IPS-20b (cell line): ENCODE results near the gene RARS2.

Experiments used
- H3K27ac ChIP-seq: one replicate; pipeline ENCODE4 v1.5.1; 2013; ENCODE audit warnings: low read length
- H3K27me3 ChIP-seq: 2 replicates; pipeline ENCODE4 v1.6.1; 2013; ENCODE audit warnings: mild to moderate bottlenecking, low read length, inconsistent platforms; ENCODE audit not compliant: insufficient read depth
- H3K36me3 ChIP-seq: 2 replicates; pipeline ENCODE4 v1.6.1; 2013; ENCODE audit warnings: low read depth, mild to moderate bottlenecking, inconsistent platforms, low read length, moderate library complexity; ENCODE audit not compliant: insufficient read depth
- H3K4me1 ChIP-seq: 2 replicates; pipeline ENCODE4 v1.6.1; 2013; ENCODE audit warnings: mild to moderate bottlenecking, control low read depth, inconsistent platforms, low read length, moderate library complexity; ENCODE audit not compliant: insufficient read depth
- H3K4me3 ChIP-seq: 2 replicates; pipeline ENCODE4 v1.5.1; 2013; ENCODE audit warnings: mild to moderate bottlenecking, low read length, inconsistent platforms
- H3K9ac ChIP-seq: 2 replicates; pipeline ENCODE4 v1.6.1; 2013; ENCODE audit warnings: low read depth, mild to moderate bottlenecking, inconsistent platforms, low read length, moderate library complexity
- H3K9me3 ChIP-seq: 2 replicates; pipeline ENCODE4 v1.6.1; 2013; ENCODE audit warnings: mild to moderate bottlenecking, low read depth, low read length, inconsistent platforms; ENCODE audit not compliant: insufficient read depth

RARS2 gene

DNA sequence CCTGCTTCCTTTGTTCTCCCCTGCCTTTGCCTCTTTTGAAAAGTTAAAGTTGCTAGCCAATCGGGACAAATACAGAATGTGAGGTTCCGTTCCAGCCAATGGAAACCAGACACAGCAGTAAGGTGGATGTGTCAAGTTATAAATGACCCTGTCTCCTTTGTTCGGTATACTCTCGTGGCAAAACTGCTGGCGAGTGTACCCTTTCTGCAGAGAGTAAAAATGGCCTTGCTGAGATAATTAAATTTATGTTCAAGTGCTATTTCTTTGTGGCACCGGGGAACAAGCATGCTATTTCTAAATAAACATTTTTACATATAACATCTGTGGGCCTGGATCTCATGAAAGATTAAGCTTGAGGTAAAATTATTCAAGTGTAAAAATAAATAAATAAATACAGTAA is 50.2 kb downstream of the RARS2 start:
- Histone ChIP-seq H3K27ac (no peak overlapping the region), H3K36me3 (peaks cover 66% of the 10 kb centered on the region), H3K27me3 (no peaks in the 10 kb centered on the region), H3K9ac (no peak overlapping the region), H3K9me3 (peaks cover 8% of the 10 kb centered on the region; the same call in 1 of the 2 replicates), H3K4me1 (no peaks in the 10 kb centered on the region), H3K4me3 (no peak overlapping the region)

DNA sequence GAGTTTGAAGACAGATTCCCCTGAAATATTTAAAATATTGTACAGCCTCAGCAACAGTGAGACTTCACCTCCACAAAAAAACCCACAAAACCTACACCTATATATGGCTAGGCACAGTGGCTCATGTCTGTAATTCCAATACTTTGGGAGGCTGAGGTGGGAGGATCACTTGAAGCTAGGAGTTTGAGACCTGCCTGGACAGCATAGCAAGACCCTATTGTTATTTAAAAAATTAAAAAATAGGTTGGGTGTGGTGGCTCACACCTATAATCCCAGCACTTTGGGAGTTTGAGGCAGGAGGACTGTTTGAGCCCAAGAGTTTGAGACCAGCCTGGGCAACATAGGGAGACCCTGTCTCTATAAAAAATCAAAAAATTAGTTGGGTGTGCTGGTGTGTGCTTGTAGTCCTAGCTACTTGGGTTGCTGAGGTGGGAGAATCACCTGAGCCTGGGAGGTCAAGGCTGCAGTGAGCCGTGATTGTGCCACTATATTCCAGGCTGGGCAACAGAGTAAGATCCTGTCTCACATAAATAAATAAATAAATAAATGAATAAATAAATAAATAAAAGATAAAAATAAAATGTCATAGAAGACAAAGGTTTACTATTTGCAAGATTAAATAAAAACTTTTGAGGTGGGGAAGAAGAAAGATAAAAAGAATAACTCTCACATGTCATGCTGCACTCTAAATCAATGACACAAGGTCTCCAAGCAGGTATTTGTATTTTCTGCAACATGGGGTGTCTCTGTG is 51.1 kb downstream of the RARS2 start:
- no peaks in the 10 kb centered on the region for H3K27me3 ChIP-seq
- no peak overlapping the region for H3K27ac ChIP-seq

DNA sequence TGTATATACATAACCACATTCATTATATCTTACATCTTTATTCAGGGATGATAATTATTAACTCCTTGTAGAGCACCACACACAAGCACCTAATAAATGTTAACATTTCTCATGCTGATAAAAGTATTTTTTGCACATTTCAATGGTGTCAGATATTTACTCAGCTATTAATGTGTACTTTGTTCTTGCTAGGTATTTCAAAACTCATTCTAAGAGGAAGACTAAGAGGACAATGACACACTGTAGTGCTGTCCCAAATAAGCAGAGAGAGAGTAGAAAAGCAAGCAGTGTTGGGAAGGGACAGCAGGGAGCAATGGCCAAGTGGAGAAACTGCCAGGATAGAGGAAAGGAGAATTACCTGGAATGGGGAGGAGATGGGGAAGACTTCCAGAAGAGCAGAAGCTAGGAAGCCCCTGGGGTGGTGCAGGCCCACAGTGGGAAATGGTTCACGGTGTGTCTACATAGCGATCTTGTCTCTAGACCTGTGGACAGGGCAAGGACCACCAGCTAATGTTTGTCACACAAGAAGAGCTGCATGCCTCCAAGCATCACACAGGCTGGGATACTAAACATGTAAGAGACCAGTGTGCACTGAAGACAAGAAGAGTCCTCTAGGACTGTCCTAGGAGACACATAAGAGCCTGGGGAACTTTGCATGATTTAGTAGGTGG is 55.3 kb downstream of the RARS2 start:
- H3K4me3 ChIP-seq, result no peak overlapping the region
- no peaks in the 10 kb centered on the region for H3K4me1 ChIP-seq
- H3K9me3 ChIP-seq, result no peaks in the 10 kb centered on the region
- no peak overlapping the region for H3K9ac ChIP-seq
- H3K27ac ChIP-seq, result no peak overlapping the region
- peaks cover 56% of the 10 kb centered on the region for H3K36me3 ChIP-seq
- no peaks in the 10 kb centered on the region for H3K27me3 ChIP-seq

More for the DNA sequence above, 51.1 kb downstream of the RARS2 start:
- peaks cover 63% of the 10 kb centered on the region for H3K36me3 ChIP-seq
- H3K4me3 ChIP-seq, result no peak overlapping the region
- peaks cover 8% of the 10 kb centered on the region; the same call in 1 of the 2 replicates for H3K9me3 ChIP-seq
- no peak overlapping the region for H3K9ac ChIP-seq
- no peaks in the 10 kb centered on the region for H3K4me1 ChIP-seq

DNA sequence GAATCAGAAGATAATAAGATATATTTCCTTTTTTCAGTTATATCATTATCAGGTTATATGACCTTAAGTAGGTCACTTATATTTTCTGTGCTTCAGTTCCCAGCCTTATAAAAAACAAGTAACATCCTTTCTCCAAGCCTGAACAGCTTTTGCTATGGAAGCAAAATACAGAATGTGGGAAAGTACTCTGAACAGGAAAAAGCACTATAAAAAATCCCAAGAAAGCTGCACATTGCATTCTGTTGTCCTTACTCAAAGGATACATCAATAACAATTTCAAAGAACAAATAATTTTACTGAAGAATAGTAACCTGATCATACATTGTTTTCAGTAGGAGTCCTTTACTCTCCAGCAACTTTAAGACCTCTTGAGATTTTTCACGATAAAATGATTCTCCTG is 60.6 kb downstream of the RARS2 start:
- Histone ChIP-seq H3K9ac (no peak overlapping the region), H3K36me3 (peaks cover 69% of the 10 kb centered on the region)

DNA sequence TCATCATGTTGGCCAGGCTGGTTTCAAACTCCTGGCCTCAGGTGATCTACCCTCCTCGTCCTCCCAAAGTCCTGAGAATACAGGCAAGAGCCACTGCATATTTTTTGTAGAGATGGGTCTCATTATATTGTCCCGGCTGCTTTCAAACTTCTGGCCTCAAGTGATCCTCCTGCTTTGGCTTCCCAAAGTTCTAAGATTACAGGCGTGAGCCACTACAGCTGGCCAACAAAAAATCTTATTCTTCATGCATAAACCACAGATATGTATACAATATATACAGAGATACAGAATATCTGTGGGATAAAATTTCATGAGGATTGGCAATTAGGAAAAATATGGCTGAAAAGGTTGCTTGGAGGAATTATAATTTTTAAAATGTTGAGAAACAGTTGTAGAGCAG is 67.1 kb downstream of the RARS2 start:
- Histone ChIP-seq H3K36me3 (peaks cover 70% of the 10 kb centered on the region), H3K4me1 (no peaks in the 10 kb centered on the region), H3K27me3 (no peaks in the 10 kb centered on the region), H3K9me3 (no peaks in the 10 kb centered on the region), H3K27ac (no peak overlapping the region), H3K9ac (no peak overlapping the region), H3K4me3 (no peak overlapping the region)

More for the DNA sequence above, 60.6 kb downstream of the RARS2 start:
- Histone ChIP-seq H3K9me3 (no peaks in the 10 kb centered on the region), H3K4me3 (no peak overlapping the region), H3K4me1 (no peaks in the 10 kb centered on the region), H3K27ac (no peak overlapping the region), H3K27me3 (no peaks in the 10 kb centered on the region)

DNA sequence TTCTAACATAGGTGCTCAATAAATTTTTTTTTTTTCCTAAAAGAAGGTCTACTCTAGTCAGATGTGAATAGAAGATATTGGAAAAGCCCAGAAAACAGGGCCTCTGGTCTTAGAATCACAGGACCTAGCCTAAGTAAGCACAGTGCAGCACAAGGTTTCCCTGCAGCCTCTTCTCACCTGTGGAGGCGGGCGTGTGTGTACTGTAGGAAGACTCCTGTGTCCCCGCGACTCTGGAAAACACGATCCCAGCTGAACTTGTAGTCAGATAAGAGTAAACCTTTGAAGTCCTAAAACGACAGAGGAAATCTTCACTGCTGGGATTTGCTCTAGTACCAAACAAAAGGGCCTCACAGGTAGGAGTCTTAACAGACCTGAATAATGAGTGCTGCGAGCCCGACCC is 71.3 kb downstream of the RARS2 start:
- H3K4me3 ChIP-seq, result no peak overlapping the region
- H3K9ac ChIP-seq, result no peak overlapping the region
- H3K9me3 ChIP-seq, result no peaks in the 10 kb centered on the region
- peaks cover 79% of the 10 kb centered on the region for H3K36me3 ChIP-seq
- H3K27ac ChIP-seq, result no peak overlapping the region
- no peaks in the 10 kb centered on the region for H3K27me3 ChIP-seq
- no peaks in the 10 kb centered on the region for H3K4me1 ChIP-seq

DNA sequence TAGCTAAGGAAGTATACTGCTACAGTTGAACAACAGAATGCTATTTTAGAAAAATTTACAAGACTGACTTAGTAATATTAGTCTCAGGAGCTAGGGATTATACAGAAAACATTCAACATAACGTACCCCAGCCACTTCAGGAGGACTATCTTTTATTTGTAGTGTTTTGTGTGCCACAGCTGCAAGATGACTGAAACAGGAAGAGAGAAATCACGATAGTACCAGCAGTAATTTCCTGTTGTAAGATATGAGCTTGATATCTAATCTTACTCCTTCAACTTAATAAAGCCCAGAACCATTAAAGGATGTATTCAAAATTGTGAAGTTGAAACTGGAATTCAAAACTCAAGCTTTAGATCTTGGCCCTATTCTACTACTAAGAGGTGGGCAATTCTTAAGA is 75.0 kb downstream of the RARS2 start:
- no peak overlapping the region for H3K27ac ChIP-seq

DNA sequence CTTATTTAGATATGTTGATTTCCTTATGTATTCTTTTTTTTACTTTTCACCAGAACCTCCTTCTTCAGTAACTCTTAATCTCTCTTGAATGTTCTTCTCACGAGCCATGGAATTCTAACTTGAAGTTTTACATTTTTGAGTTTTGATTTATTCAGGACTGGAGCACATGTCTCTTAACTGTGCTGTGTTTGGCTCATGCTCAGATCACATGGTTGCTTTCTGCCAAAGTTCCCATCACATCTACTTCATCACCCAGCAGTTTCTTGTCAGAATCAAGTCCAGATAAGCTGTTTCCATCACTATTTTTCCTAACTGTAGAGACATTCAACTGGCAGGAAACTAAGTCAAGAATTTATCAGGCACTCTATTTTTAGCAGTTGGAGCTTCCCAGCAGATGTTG is 85.3 kb downstream of the RARS2 start:
- Histone ChIP-seq H3K36me3 (peaks cover 32% of the 10 kb centered on the region), H3K4me1 (no peaks in the 10 kb centered on the region), H3K4me3 (no peak overlapping the region), H3K27me3 (no peaks in the 10 kb centered on the region), H3K27ac (no peak overlapping the region), H3K9ac (no peak overlapping the region), H3K9me3 (no peaks in the 10 kb centered on the region)

More for the DNA sequence above, 75.0 kb downstream of the RARS2 start:
- Histone ChIP-seq H3K9ac (no peak overlapping the region), H3K27me3 (no peaks in the 10 kb centered on the region), H3K4me3 (no peak overlapping the region), H3K4me1 (no peaks in the 10 kb centered on the region), H3K9me3 (no peaks in the 10 kb centered on the region), H3K36me3 (peaks cover 85% of the 10 kb centered on the region)

DNA sequence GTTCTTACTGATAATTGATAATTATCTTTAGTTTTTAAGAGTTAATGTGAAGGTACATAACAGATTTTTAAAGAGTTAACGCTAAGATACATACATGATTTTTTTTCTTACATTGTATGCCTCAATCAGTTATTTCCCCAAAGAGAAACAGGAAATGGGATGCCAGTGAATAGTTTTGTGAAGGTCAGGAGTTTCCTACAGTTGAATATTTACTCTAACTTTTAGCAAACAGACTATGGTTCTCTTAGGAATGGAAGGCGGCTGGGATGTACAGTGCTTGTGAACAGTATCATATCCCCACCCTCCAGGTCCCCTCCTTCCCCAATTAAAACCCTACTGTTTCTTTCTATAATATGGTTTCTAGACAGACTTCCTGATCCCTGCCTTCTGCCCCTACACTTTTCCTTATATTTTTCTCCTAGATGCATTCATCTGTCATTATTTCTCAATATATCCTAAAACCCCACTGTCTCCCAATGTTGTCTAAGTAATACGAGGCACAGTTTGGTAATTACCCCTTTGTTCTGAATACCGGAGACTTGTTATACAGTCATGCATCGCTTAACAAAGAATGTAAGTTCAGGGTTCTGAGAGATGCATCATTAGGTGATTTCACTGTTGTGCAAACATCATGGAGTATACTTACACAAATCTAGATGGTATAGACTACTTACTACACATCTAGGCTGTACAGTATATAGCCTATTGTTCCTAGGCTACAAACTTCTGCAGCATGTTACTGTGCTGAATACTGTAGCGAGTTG is 87.8 kb downstream of the RARS2 start:
- H3K9ac ChIP-seq, result no peak overlapping the region
- H3K9me3 ChIP-seq, result no peaks in the 10 kb centered on the region
- H3K4me3 ChIP-seq, result no peak overlapping the region
- peaks cover 11% of the 10 kb centered on the region; the same call in 1 of the 2 replicates for H3K36me3 ChIP-seq
- no peaks in the 10 kb centered on the region for H3K4me1 ChIP-seq
- no peak overlapping the region for H3K27ac ChIP-seq
- no peaks in the 10 kb centered on the region for H3K27me3 ChIP-seq

DNA sequence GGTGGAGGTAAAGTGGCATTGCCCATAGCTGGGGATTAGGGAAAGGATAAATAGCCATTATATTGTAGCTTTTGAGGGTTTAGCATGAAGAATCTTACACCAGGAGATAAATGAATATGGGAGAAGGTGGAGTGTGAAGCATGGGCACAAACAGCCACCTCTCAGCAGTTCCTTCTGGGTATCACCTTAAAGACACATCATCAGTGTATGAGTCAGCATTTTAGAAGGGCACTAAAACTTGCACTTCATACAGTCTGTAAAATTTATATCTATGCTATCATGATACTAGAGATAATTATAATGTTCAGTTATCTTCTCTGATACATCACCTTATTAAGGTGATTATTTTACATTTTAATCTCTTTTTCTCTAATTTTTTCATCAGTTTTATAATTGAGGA is 91.7 kb downstream of the RARS2 start:
- Histone ChIP-seq H3K27me3 (no peaks in the 10 kb centered on the region), H3K36me3 (peaks cover 5% of the 10 kb centered on the region; the same call in 1 of the 2 replicates), H3K4me3 (no peak overlapping the region), H3K27ac (no peak overlapping the region), H3K9me3 (no peaks in the 10 kb centered on the region), H3K9ac (no peak overlapping the region), H3K4me1 (no peaks in the 10 kb centered on the region)

DNA sequence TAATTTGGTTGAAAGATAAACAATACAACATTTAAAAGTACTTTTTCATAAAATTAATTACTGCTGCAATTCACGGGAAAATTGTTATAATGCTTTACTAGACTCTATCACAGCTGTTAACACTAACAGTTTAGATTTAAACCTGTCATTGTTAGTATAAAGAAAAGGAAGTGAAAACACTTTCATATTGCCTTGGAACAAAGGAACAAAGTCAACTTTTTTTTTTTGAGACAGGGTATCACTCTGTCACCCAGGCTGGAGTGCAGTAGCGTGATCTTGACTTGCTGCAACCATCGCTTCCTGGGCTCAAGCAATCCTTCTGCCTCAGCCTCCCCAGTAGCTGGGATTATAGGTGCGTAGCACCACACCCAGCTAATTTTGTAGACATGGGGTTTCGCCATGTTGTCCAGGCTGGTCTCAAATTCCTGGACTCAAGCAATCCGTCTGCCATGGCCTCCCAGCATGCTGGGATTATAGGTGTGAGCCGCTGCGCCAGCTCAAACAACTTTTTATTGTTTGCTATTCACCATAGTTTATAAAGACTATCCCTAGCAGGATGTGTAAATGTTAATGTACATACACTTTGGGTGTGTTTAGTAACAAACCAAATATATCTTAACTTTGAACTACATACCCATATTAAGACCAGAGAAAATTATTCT is 94.9 kb downstream of the RARS2 start:
- Histone ChIP-seq H3K9me3 (no peaks in the 10 kb centered on the region), H3K4me1 (no peaks in the 10 kb centered on the region), H3K4me3 (no peak overlapping the region), H3K27me3 (no peaks in the 10 kb centered on the region), H3K9ac (no peak overlapping the region), H3K36me3 (no peaks in the 10 kb centered on the region), H3K27ac (no peak overlapping the region)
